Right kidney (tissue), 1 donor: ENCODE data around the gene LARP1B.
"Not testable (repeated sequence)": the region's sequence is repeated elsewhere in the genome, so short reads cannot be mapped to it uniquely, and the experiment has no call there.

Experiments
- DNase-seq: peaks from one replicate; pipeline ENCODE4 v3.0.0-alpha.2; 2016

LARP1B gene

GRCh38 chr4:128134925-128135324, 73.8 kb downstream of the LARP1B start:
- DNase-seq = no peak

GRCh38 chr4:128135391-128135790, 74.3 kb downstream of the LARP1B start:
- no peak for DNase-seq

GRCh38 chr4:128141866-128142265, 80.8 kb downstream of the LARP1B start:
- DNase-seq = no peak

- DNase-seq = no peak
Measured at GRCh38 chr4:128145727-128146126, 84.6 kb downstream of the LARP1B start.

- DNase-seq = no peak
Measured at GRCh38 chr4:128153800-128154199, 92.7 kb downstream of the LARP1B start.

- no peak for DNase-seq
Measured at GRCh38 chr4:128155231-128155855, 94.2 kb downstream of the LARP1B start.

- DNase-seq = no peak
Measured at GRCh38 chr4:128155874-128156456, 94.9 kb downstream of the LARP1B start.

- not testable (repeated sequence) for DNase-seq
Measured at GRCh38 chr4:128156472-128156871, 95.4 kb downstream of the LARP1B start.

GRCh38 chr4:128158894-128159293, 97.8 kb downstream of the LARP1B start:
- DNase-seq = no peak

GRCh38 chr4:128159967-128160366, 98.9 kb downstream of the LARP1B start:
- no peak for DNase-seq

GRCh38 chr4:128161138-128161537, 100.0 kb downstream of the LARP1B start:
- no peak for DNase-seq

GRCh38 chr4:128162434-128162833, 101.3 kb downstream of the LARP1B start:
- DNase-seq = no peak

GRCh38 chr4:128163177-128164117, 102.3 kb downstream of the LARP1B start:
- no peak for DNase-seq

GRCh38 chr4:128166982-128167381, 105.9 kb downstream of the LARP1B start:
- DNase-seq = no peak

GRCh38 chr4:128168701-128169100, 107.6 kb downstream of the LARP1B start:
- no peak for DNase-seq

GRCh38 chr4:128169245-128169644, 108.1 kb downstream of the LARP1B start:
- no peak for DNase-seq

- DNase-seq = no peak
Measured at GRCh38 chr4:128176643-128177042, 115.5 kb downstream of the LARP1B start.

GRCh38 chr4:128177498-128177897, 116.4 kb downstream of the LARP1B start:
- no peak for DNase-seq

- no peak for DNase-seq
Measured at GRCh38 chr4:128186623-128187022, 125.5 kb downstream of the LARP1B start.

- peak; percentile 32 for DNase-seq
Measured at GRCh38 chr4:128191115-128191781, 130.1 kb downstream of the LARP1B start.

GRCh38 chr4:128220286-128221235, 159.4 kb downstream of the LARP1B start:
- no peak for DNase-seq

GRCh38 chr4:128221586-128221985, 160.5 kb downstream of the LARP1B start:
- no peak for DNase-seq
